ENCODE measurements around the gene ADGRD1. TPM values are rescaled to one million over a fixed set of nuclear protein-coding genes. Genes with fewer than 3 reads are reported as not detected.

ADGRD1 gene
- polyA plus RNA-seq, 3 donors: 4.7 to 17.9 (median 4.9) TPM

GRCh38 chr12:131159660-131160059 is 206.0 kb downstream of the ADGRD1 start:
- Histone ChIP-seq H3K4me2 (replicated peaks; ENCODE audit: extremely low read depth, low read length, poor library complexity, severe bottlenecking) (no peak overlapping the region), H3K4me3 (replicated peaks in 1 of 3; ENCODE audit: low read depth in 2 of 3, low read length in 3 of 3) (no peak overlapping the region), H3K79me2 (ENCODE audit: insufficient read depth, low read length) (no peaks in the 10 kb centered on the region), H3K27ac (ENCODE audit: low read depth in 1 of 2, low read length in 2 of 2) (no peak overlapping the region), H3K36me3 (replicated peaks in 1 of 2; ENCODE audit: control insufficient read depth in 1 of 2, insufficient read depth in 2 of 2, low read length in 2 of 2) (no peaks in the 10 kb centered on the region), H3K9ac (ENCODE audit: insufficient read depth, low read length, poor library complexity, severe bottlenecking) (no peak overlapping the region), H3K27me3 (ENCODE audit: control insufficient read depth in 2 of 2, insufficient read depth in 2 of 2, low read length in 2 of 2) (no peaks in the 10 kb centered on the region), H2AFZ (ENCODE audit: insufficient read depth, low read depth, low read length, poor library complexity, severe bottlenecking) (no peak overlapping the region), H4K20me1 (ENCODE audit: insufficient read depth, low read length) (no peaks in the 10 kb centered on the region), H3K9me3 (replicated peaks in 1 of 2; ENCODE audit: control insufficient read depth in 1 of 2, insufficient read depth in 1 of 2, low read length in 2 of 2) (no peaks in the 10 kb centered on the region), H3K4me1 (ENCODE audit: control insufficient read depth in 1 of 2, insufficient read depth in 2 of 2, low read length in 2 of 2) (no peaks in the 10 kb centered on the region)
- DNase-seq: no peak
- Mint-ChIP-seq H3K9me3 (peaks cover 0 to 3% (median 0%) of the 10 kb centered on the region in 7 donors), H3K36me3 (no peaks in the 10 kb centered on the region), H3K4me3 (no peak overlapping the region), H3K4me1 (no peaks in the 10 kb centered on the region), H3K27ac (no peak overlapping the region), H3K27me3 (ENCODE audit: low read depth in 3 of 3) (peaks cover 0 to 3% (median 1%) of the 10 kb centered on the region in 3 donors)
- intact Hi-C loops (cut with micrococcal nuclease): no loop called here
- WGBS (ENCODE audit: insufficient coverage): 100% methylated on average over 1 of the region's 3 CpGs
- no peak for TF ChIP-seq CTCF (IDR thresholded peaks at IDR 0.05)

- Mint-ChIP-seq H3K9me3 (peaks cover 0 to 3% (median 0%) of the 10 kb centered on the region in 7 donors), H3K4me3 (no peak overlapping the region), H3K36me3 (no peaks in the 10 kb centered on the region), H3K27me3 (ENCODE audit: low read depth in 3 of 3) (peaks cover 1 to 6% (median 3%) of the 10 kb centered on the region in 3 donors), H3K4me1 (no peaks in the 10 kb centered on the region), H3K27ac (no peak overlapping the region)
- no peak for TF ChIP-seq CTCF (IDR thresholded peaks at IDR 0.05)
- Histone ChIP-seq H3K4me2 (replicated peaks; ENCODE audit: extremely low read depth, low read length, poor library complexity, severe bottlenecking) (no peak overlapping the region), H3K27me3 (ENCODE audit: control insufficient read depth in 2 of 2, insufficient read depth in 2 of 2, low read length in 2 of 2) (no peaks in the 10 kb centered on the region), H2AFZ (ENCODE audit: insufficient read depth, low read depth, low read length, poor library complexity, severe bottlenecking) (no peak overlapping the region), H3K36me3 (replicated peaks in 1 of 2; ENCODE audit: control insufficient read depth in 1 of 2, insufficient read depth in 2 of 2, low read length in 2 of 2) (no peaks in the 10 kb centered on the region), H4K20me1 (ENCODE audit: insufficient read depth, low read length) (no peaks in the 10 kb centered on the region), H3K4me1 (ENCODE audit: control insufficient read depth in 1 of 2, insufficient read depth in 2 of 2, low read length in 2 of 2) (no peaks in the 10 kb centered on the region), H3K27ac (ENCODE audit: low read depth in 1 of 2, low read length in 2 of 2) (no peak overlapping the region), H3K9ac (ENCODE audit: insufficient read depth, low read length, poor library complexity, severe bottlenecking) (no peak overlapping the region), H3K79me2 (ENCODE audit: insufficient read depth, low read length) (no peaks in the 10 kb centered on the region), H3K4me3 (replicated peaks in 1 of 3; ENCODE audit: low read depth in 2 of 3, low read length in 3 of 3) (no peak overlapping the region), H3K9me3 (replicated peaks in 1 of 2; ENCODE audit: control insufficient read depth in 1 of 2, insufficient read depth in 1 of 2, low read length in 2 of 2) (no peaks in the 10 kb centered on the region)
- WGBS (ENCODE audit: insufficient coverage): 57% methylated on average over 1 of the region's 3 CpGs
- intact Hi-C loops (cut with micrococcal nuclease): no loop called here
- no peak for DNase-seq
Observed at GRCh38 chr12:131162113-131162512, 208.4 kb downstream of the ADGRD1 start.
